ENCODE measurements around the gene TMEM203. TPM values are rescaled to one million over a fixed set of nuclear protein-coding genes. Genes with fewer than 3 reads are reported as not detected.
A peak's percentile ranks its signal among the peaks of the same experiment; 100 is the strongest.

TMEM203 gene
- total RNA-seq, 2 donors from 2014 or later, result 35.3 to 47.8 TPM

DNA sequence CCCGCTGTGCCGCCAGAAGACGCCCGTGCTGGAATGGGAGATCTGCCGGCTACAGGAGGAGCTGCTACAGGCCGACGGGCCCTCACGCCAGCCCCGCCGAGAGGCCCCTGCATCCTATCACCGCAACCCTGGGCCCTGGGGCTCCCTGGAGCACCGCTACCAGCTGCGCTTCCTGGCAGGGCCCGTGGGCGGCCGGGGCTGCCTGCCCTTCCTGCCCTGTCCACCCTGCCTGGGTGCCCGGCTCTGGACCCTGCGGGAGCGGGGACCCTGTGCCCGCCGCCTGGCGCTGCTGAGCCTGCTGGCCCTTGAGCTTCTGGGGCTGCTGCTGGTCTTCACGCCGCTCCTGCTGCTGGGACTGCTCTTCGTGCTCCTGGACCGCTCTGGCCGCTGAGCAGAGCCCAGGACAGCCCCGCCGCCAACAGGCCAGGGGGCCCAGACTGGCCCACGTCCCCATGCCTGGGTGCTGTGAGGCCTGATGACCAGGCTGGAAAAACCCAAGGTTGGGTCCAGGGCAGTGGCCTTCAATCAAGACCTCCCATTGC is 12.8 kb upstream of the TMEM203 start:
- no peaks in the 10 kb centered on the region for H3K27me3 ChIP-seq (replicated peaks; ENCODE audit: insufficient read depth)
- DNase-seq (ENCODE audit: low spot score), result no peak
- no peaks in the 10 kb centered on the region for H3K36me3 ChIP-seq
- intact Hi-C loops (cut with DNase I), result no loop called here
- H3K4me1 ChIP-seq (replicated peaks), result peaks cover 5% of the 10 kb centered on the region
- H3K4me3 ChIP-seq, result peak overlapping the region in 1 of 2 donors; percentile 32
- H3K27ac ChIP-seq, result peak overlapping the region; percentile 72 to 79
- WGBS, result 89% methylated on average over 30 of the region's 30 CpGs
- no peaks in the 10 kb centered on the region for H3K9me3 ChIP-seq
- TF ChIP-seq POLR2A (IDR thresholded peaks at IDR 0.05), result no peak
- no peak for TF ChIP-seq POLR2AphosphoS5 (IDR thresholded peaks at IDR 0.05)
- TF ChIP-seq, protein P1, sequence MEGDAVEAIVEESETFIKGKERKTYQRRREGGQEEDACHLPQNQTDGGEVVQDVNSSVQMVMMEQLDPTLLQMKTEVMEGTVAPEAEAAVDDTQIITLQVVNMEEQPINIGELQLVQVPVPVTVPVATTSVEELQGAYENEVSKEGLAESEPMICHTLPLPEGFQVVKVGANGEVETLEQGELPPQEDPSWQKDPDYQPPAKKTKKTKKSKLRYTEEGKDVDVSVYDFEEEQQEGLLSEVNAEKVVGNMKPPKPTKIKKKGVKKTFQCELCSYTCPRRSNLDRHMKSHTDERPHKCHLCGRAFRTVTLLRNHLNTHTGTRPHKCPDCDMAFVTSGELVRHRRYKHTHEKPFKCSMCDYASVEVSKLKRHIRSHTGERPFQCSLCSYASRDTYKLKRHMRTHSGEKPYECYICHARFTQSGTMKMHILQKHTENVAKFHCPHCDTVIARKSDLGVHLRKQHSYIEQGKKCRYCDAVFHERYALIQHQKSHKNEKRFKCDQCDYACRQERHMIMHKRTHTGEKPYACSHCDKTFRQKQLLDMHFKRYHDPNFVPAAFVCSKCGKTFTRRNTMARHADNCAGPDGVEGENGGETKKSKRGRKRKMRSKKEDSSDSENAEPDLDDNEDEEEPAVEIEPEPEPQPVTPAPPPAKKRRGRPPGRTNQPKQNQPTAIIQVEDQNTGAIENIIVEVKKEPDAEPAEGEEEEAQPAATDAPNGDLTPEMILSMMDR (IDR thresholded peaks at IDR 0.05), result no peak

DNA sequence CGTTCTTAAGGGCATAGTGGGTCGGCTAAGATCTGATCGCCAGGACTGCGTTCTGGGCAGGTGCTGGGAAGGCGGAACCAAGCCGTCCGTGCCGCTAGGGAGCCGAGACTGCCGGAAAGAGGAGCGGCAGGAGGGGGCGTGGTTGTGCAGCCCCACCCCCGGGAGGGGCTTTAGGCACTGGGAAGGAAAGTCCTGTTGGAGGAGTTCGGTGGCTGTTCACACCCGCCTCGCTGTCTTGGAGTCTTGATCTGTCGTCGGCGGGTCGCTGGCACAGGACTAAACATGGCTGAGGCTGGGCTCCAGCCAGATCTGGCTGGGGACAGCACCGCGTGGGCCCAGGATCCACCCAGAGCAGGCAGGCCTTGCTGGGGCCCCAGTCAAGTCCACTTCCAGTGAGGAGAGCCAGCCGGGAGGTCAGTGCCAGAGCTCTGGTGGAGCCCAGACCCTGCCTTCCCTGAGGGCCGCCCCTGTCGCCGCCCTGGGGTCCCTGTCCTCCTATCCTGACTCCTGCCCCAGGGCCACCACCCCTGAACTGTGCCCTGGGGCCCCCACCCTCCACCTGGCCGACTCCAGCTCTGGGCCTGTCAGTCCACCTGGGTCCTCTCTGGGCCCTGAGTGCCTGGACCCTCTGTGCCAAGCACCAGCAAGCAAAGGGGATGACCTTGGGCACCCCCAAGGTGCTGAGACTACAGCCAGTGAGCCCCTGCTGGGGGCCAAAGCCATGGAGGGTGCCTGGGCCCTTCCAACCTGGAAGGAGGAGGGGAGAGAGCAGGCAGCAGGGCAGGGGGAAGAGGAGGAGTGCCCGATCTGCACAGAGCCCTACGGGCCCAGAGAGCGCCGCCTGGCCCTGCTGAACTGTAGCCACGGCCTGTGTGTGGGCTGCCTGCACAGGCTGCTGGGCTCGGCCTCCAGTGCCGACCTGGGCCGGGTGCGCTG is 12.1 kb upstream of the TMEM203 start:
- Histone ChIP-seq H3K4me1 (replicated peaks) (peaks cover 5% of the 10 kb centered on the region), H3K36me3 (no peaks in the 10 kb centered on the region), H3K27ac (peak overlapping the region; percentile 72 to 79), H3K27me3 (replicated peaks; ENCODE audit: insufficient read depth) (no peaks in the 10 kb centered on the region), H3K9me3 (no peaks in the 10 kb centered on the region), H3K4me3 (peak overlapping the region; percentile 20 to 32)
- DNase-seq (ENCODE audit: low spot score), result peak; percentile 91
- 41% methylated on average over 35 of the region's 36 CpGs for WGBS
- intact Hi-C loops (cut with DNase I), result no loop called here
- TF ChIP-seq POLR2AphosphoS5 (IDR thresholded peaks at IDR 0.05) (peak; percentile 90), POLR2A (IDR thresholded peaks at IDR 0.05) (peak; percentile 82)
- TF ChIP-seq, protein P1 (IDR thresholded peaks at IDR 0.05), result peak in 2 of 4 experiments; percentile 39 to 56

- 92% methylated on average over 28 of the region's 30 CpGs for WGBS
- no peaks in the 10 kb centered on the region for H3K36me3 ChIP-seq
- H3K27me3 ChIP-seq (replicated peaks; ENCODE audit: insufficient read depth), result no peaks in the 10 kb centered on the region
- no peak overlapping the region for H3K4me3 ChIP-seq
- peak overlapping the region; percentile 72 to 79 for H3K27ac ChIP-seq
- intact Hi-C loops (cut with DNase I), result no loop called here
- DNase-seq (ENCODE audit: low spot score), result no peak
- TF ChIP-seq POLR2AphosphoS5 (IDR thresholded peaks at IDR 0.05), result no peak
- TF ChIP-seq, protein P1 (IDR thresholded peaks at IDR 0.05), result no peak
- TF ChIP-seq POLR2A (IDR thresholded peaks at IDR 0.05), result no peak
- H3K9me3 ChIP-seq, result no peaks in the 10 kb centered on the region
- peaks cover 5% of the 10 kb centered on the region for H3K4me1 ChIP-seq (replicated peaks)
Measured at GRCh38 chr9:137216188-137216965, 10.9 kb upstream of the TMEM203 start.

GRCh38 chr9:137215196-137215986 is 9.9 kb upstream of the TMEM203 start:
- Histone ChIP-seq H3K4me3 (no peak overlapping the region), H3K9me3 (no peaks in the 10 kb centered on the region), H3K27me3 (replicated peaks; ENCODE audit: insufficient read depth) (no peaks in the 10 kb centered on the region), H3K4me1 (replicated peaks) (peaks cover 5% of the 10 kb centered on the region), H3K36me3 (no peaks in the 10 kb centered on the region), H3K27ac (no peak overlapping the region)
- intact Hi-C loops (cut with DNase I), result no loop called here
- no peak for DNase-seq (ENCODE audit: low spot score)
- no peak for TF ChIP-seq POLR2AphosphoS5 (IDR thresholded peaks at IDR 0.05)
- no peak for TF ChIP-seq POLR2A (IDR thresholded peaks at IDR 0.05)
- TF ChIP-seq, protein P1 (IDR thresholded peaks at IDR 0.05), result no peak
- 93% methylated on average over 22 of the region's 22 CpGs for WGBS
